ENCODE results near the gene TMEM187.
A peak's percentile ranks its signal among the peaks of the same experiment; 100 is the strongest.

Gene TMEM187

DNA sequence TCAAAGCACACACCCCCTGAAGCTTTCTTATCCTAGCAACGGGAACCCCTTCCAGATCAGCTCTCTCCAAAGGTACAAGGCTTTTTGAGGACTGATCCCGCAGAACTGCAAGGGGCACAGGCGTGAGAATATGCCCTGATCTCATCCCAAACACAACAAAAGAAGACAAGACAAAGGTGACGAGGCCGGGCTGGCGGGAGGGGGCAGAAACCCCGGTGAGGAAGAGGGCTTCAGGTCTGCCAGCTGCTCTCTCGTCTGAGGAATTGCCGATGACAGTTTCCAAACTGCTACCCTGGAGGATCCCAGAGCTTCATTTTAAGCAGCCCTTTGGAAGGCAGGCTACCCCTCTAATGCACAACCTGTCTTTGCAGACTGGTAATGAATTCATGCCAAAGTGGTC is 4.3 kb upstream of the TMEM187 start:
- Histone ChIP-seq H3K4me1 (peaks cover 0 to 46% (median 38%) of the 10 kb centered on the region in 4 donors), H3K9me3 (peaks cover 0 to 3% (median 0%) of the 10 kb centered on the region in 3 donors), H3K4me3 (peak overlapping the region; percentile 82 to 88), H3K27me3 (no peaks in the 10 kb centered on the region), H3K36me3 (peaks cover 0 to 12% (median 7%) of the 10 kb centered on the region in 3 donors), H3K27ac (peak overlapping the region; percentile 98 to 99)
- no peak for TF ChIP-seq CTCF (IDR thresholded peaks at IDR 0.05)
- intact Hi-C loops (cut with DNase I; ENCODE audit: low total_unique reads), result no loop called here
- DNase-seq, result no peak

DNA sequence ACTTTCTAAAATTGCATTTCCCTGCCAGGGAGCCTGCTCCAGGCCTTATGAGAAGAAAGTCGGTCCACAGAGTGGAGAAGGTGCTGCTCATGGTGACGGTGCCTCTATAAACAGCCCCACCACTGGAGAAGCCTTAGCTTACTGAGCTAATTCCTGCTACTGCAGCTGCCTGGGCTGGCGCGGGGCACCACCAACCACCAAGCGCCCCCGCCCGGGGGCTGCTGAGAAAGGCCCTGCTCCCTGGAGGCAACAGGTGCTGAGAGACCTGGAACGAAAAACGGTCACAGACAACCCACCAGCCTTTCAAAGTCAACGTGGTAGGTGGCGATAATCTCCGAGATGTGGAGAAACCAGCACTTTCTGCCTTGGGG is 3.8 kb upstream of the TMEM187 start:
- no peaks in the 10 kb centered on the region for H3K27me3 ChIP-seq
- no peak for DNase-seq
- no peak for TF ChIP-seq CTCF (IDR thresholded peaks at IDR 0.05)
- H3K4me1 ChIP-seq, result peaks cover 0 to 51% (median 43%) of the 10 kb centered on the region in 4 donors
- intact Hi-C loops (cut with DNase I; ENCODE audit: low total_unique reads), result no loop called here
- H3K27ac ChIP-seq, result peak overlapping the region; percentile 98 to 99
- peaks cover 0 to 3% (median 0%) of the 10 kb centered on the region in 3 donors for H3K9me3 ChIP-seq
- H3K36me3 ChIP-seq, result peaks cover 0 to 7% (median 2%) of the 10 kb centered on the region in 3 donors
- H3K4me3 ChIP-seq, result peak overlapping the region; percentile 82 to 88

- intact Hi-C loops (cut with DNase I; ENCODE audit: low total_unique reads), result no loop called here
- no peak for TF ChIP-seq CTCF (IDR thresholded peaks at IDR 0.05)
Measured at GRCh38 chrX:153969125-153969903, 3.2 kb upstream of the TMEM187 start.

DNA sequence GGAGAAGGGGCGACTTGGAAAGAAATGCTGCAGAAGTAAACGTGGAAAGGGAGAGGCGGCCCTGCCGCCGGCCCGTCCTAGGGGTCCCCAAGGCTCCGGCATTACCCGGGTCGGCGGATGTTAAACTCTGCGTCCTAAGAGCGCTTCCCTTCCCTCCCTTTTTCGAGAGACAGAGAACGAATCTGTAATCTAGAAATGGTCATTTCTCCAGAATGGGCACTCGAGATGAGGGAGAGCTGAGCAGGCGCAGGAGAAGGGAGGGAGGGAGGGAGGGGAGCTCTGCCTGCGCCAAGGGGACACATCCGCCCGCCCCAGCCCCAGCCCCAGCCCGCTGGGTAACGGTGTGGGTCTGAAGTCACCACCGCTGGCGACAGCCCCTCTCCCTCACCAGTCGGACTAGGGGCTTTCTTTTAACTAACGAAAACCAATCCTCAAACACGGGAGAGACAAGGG is 2.6 kb upstream of the TMEM187 start:
- Histone ChIP-seq H3K9me3 (peaks cover 0 to 3% (median 0%) of the 10 kb centered on the region in 3 donors), H3K27me3 (no peaks in the 10 kb centered on the region), H3K4me1 (peaks cover 0 to 58% (median 51%) of the 10 kb centered on the region in 4 donors), H3K27ac (peak overlapping the region; percentile 98 to 99), H3K36me3 (no peaks in the 10 kb centered on the region), H3K4me3 (peak overlapping the region; percentile 82 to 88)
- no peak for TF ChIP-seq CTCF (IDR thresholded peaks at IDR 0.05)
- peak in 1 of 2 donors; percentile 78 for DNase-seq
- intact Hi-C loops (cut with DNase I; ENCODE audit: low total_unique reads), result no loop called here

More at GRCh38 chrX:153969125-153969903, 3.2 kb upstream of the TMEM187 start:
- peaks cover 0 to 57% (median 48%) of the 10 kb centered on the region in 4 donors for H3K4me1 ChIP-seq
- H3K27ac ChIP-seq, result peak overlapping the region; percentile 98 to 99
- no peak for DNase-seq
- no peaks in the 10 kb centered on the region for H3K27me3 ChIP-seq
- H3K36me3 ChIP-seq, result peaks cover 0 to 2% (median 0%) of the 10 kb centered on the region in 3 donors
- peak overlapping the region; percentile 82 to 88 for H3K4me3 ChIP-seq
- H3K9me3 ChIP-seq, result peaks cover 0 to 3% (median 0%) of the 10 kb centered on the region in 3 donors

- peaks cover 0 to 3% (median 0%) of the 10 kb centered on the region in 3 donors for H3K9me3 ChIP-seq
- peaks cover 0 to 56% (median 50%) of the 10 kb centered on the region in 4 donors for H3K4me1 ChIP-seq
- DNase-seq, result peak in 1 of 2 donors; percentile 78
- peak overlapping the region; percentile 82 to 88 for H3K4me3 ChIP-seq
- H3K36me3 ChIP-seq, result no peaks in the 10 kb centered on the region
- no peak for TF ChIP-seq CTCF (IDR thresholded peaks at IDR 0.05)
- intact Hi-C loops (cut with DNase I; ENCODE audit: low total_unique reads), result no loop called here
- no peaks in the 10 kb centered on the region for H3K27me3 ChIP-seq
- H3K27ac ChIP-seq, result peak overlapping the region; percentile 98 to 99
Measured at GRCh38 chrX:153970357-153971123, 2.0 kb upstream of the TMEM187 start.

Measured in tibial artery (tissue), 4 donors.